ENCODE measurements around the gene NOS1AP. TPM values are rescaled to one million over a fixed set of nuclear protein-coding genes. Genes with fewer than 3 reads are reported as not detected.
"Not testable (repeated sequence)": the region's sequence is repeated elsewhere in the genome, so short reads cannot be mapped to it uniquely, and the experiment has no call there.

Gene NOS1AP
- total and polyA plus RNA-seq, 2 donors (not counting 3 experiments of a cell fraction or from before 2014, with no cell fraction given) = 1.3 to 5.4 TPM

GRCh38 chr1:162066836-162067235, 2.7 kb upstream of the NOS1AP start:
- POLR2A ChIA-PET = interaction anchor here (0.6 kb wide), 1 partner anchor 105 kb away, joined by 3 read pairs; no protein-coding TSS in a partner anchor
- dilution Hi-C loops (cut with MboI; ENCODE audit: extremely low pct_ligation_motif_present, low sequenced_read_pairs) = not testable (repeated sequence)

GRCh38 chr1:162067466-162067865, 2.0 kb upstream of the NOS1AP start:
- BruUV-seq (replicated peaks) = no TSS peak
- Histone ChIP-seq H3K79me2 (ENCODE audit: control insufficient read depth, insufficient read depth, low read length) (no peaks in the 10 kb centered on the region), H3K27ac (ENCODE audit: insufficient read depth, low read depth, low read length) (no peak overlapping the region), H3K4me1 (ENCODE audit: control insufficient read depth, extremely low read depth, insufficient read depth, low read length) (peaks cover 13% of the 10 kb centered on the region), H3K27me3 (ENCODE audit: control insufficient read depth in 2 of 2, insufficient read depth in 2 of 2, low read length in 2 of 2) (no peaks in the 10 kb centered on the region), H4K20me1 (replicated peaks; ENCODE audit: control insufficient read depth, extremely low read depth, insufficient read depth, low read length) (no peaks in the 10 kb centered on the region), H3K36me3 (ENCODE audit: control insufficient read depth in 2 of 2, extremely low read depth in 1 of 2, insufficient read depth in 2 of 2, low read length in 2 of 2) (no peaks in the 10 kb centered on the region), H3K9me3 (replicated peaks; ENCODE audit: control insufficient read depth, insufficient read depth, low read length) (no peaks in the 10 kb centered on the region), H3K4me3 (replicated peaks in 1 of 3; ENCODE audit: insufficient read depth in 1 of 3, low read depth in 1 of 3, low read length in 3 of 3) (no peak overlapping the region), H3K9me1 (replicated peaks; ENCODE audit: control insufficient read depth, extremely low read depth, insufficient read depth, low read length) (no peaks in the 10 kb centered on the region), H2AFZ (ENCODE audit: low read depth, low read length) (no peak overlapping the region), H3K4me2 (ENCODE audit: insufficient read depth, low read length) (no peak overlapping the region), H3K9ac (replicated peaks; ENCODE audit: extremely low read depth, insufficient read depth, low read length) (no peak overlapping the region)
- ChIA-PET POLR2A (no interaction called here), CTCF (interaction anchor here (1.5 kb wide), 1 partner anchor 163 kb away, joined by 5 read pairs; no protein-coding TSS in a partner anchor)
- dilution Hi-C loops (cut with MboI; ENCODE audit: extremely low pct_ligation_motif_present, low sequenced_read_pairs) = no loop called here
- FAIRE-seq (no peak), DNase-seq (ENCODE audit: low read depth, low spot score) (peak; percentile 24)
- TF ChIP-seq CTCF (IDR thresholded peaks at IDR 0.05; ENCODE audit: extremely low read depth in 1 of 2, insufficient read depth in 1 of 2, low read depth in 1 of 2, low read length in 2 of 2) = no peak
- no peak for TF ChIP-seq MYC (IDR thresholded peaks at IDR 0.05; ENCODE audit: low read depth, low read length)
- no peak for TF ChIP-seq POLR2AphosphoS5 (IDR thresholded peaks at IDR 0.05; ENCODE audit: insufficient read depth, low read depth, low read length)
- TF ChIP-seq POLR2A (IDR thresholded peaks at IDR 0.05; ENCODE audit: low read depth, low read length) = no peak
- TF ChIP-seq EZH2 (IDR thresholded peaks at IDR 0.05; ENCODE audit: borderline replicate concordance, low read depth, low read length, severe bottlenecking) = no peak
- TF ChIP-seq JUN (IDR thresholded peaks at IDR 0.05; ENCODE audit: borderline replicate concordance, insufficient read depth, insufficient read length, low read depth) = no peak
- no peak for TF ChIP-seq FOS (IDR thresholded peaks at IDR 0.05; ENCODE audit: borderline replicate concordance, insufficient read depth, low read length)
- intact Hi-C loops (cut with micrococcal nuclease) = no loop called here

More at GRCh38 chr1:162066836-162067235, 2.7 kb upstream of the NOS1AP start:
- H3K36me3 ChIP-seq (ENCODE audit: control insufficient read depth in 2 of 2, extremely low read depth in 1 of 2, insufficient read depth in 2 of 2, low read length in 2 of 2); H3K9me3 ChIP-seq (replicated peaks; ENCODE audit: control insufficient read depth, insufficient read depth, low read length); H3K9me1 ChIP-seq (replicated peaks; ENCODE audit: control insufficient read depth, extremely low read depth, insufficient read depth, low read length); H2AFZ ChIP-seq (ENCODE audit: low read depth, low read length); DNase-seq (ENCODE audit: low read depth, low spot score); FAIRE-seq; H3K27me3 ChIP-seq (ENCODE audit: control insufficient read depth in 2 of 2, insufficient read depth in 2 of 2, low read length in 2 of 2); BruUV-seq (replicated peaks); intact Hi-C loops (cut with micrococcal nuclease); H3K4me3 ChIP-seq (replicated peaks in 1 of 3; ENCODE audit: insufficient read depth in 1 of 3, low read depth in 1 of 3, low read length in 3 of 3); H4K20me1 ChIP-seq (replicated peaks; ENCODE audit: control insufficient read depth, extremely low read depth, insufficient read depth, low read length); H3K9ac ChIP-seq (replicated peaks; ENCODE audit: extremely low read depth, insufficient read depth, low read length); H3K4me2 ChIP-seq (ENCODE audit: insufficient read depth, low read length); H3K27ac ChIP-seq (ENCODE audit: insufficient read depth, low read depth, low read length); H3K79me2 ChIP-seq (ENCODE audit: control insufficient read depth, insufficient read depth, low read length): not testable (repeated sequence)
- peaks cover 13% of the 10 kb centered on the region for H3K4me1 ChIP-seq (ENCODE audit: control insufficient read depth, extremely low read depth, insufficient read depth, low read length)
- CTCF ChIA-PET = interaction anchor here (1.0 to 1.5 kb wide), 3 partner anchors 146 to 291 kb away, joined by 3 to 5 read pairs (median 5); no protein-coding TSS in a partner anchor
